ENCODE data around the gene AP4S1. TPM values are rescaled to one million over a fixed set of nuclear protein-coding genes. Genes with fewer than 3 reads are reported as not detected.
"Not testable (repeated sequence)": the region's sequence is repeated elsewhere in the genome, so short reads cannot be mapped to it uniquely, and the experiment has no call there.

AP4S1 gene
- total RNA-seq, 1 donor from 2014 or later, result 6.3 TPM

GRCh38 chr14:31057035-31057434 is 31.6 kb downstream of the AP4S1 start:
- H3K4me1 Mint-ChIP-seq (ENCODE audit: unreplicated experiment), result no peaks in the 10 kb centered on the region
- no peak overlapping the region for H3K4me3 Mint-ChIP-seq (ENCODE audit: unreplicated experiment)
- no peaks in the 10 kb centered on the region for H3K27me3 Mint-ChIP-seq (ENCODE audit: unreplicated experiment)
- no peak for TF ChIP-seq CTCF (IDR thresholded peaks at IDR 0.05)
- H3K36me3 Mint-ChIP-seq (ENCODE audit: unreplicated experiment), result no peaks in the 10 kb centered on the region
- no peak overlapping the region for H3K27ac Mint-ChIP-seq (ENCODE audit: unreplicated experiment)
- DNase-seq (ENCODE audit: extremely low spot score, unreplicated experiment), result no peak
- no peaks in the 10 kb centered on the region for H3K9me3 Mint-ChIP-seq (ENCODE audit: unreplicated experiment)

- Mint-ChIP-seq H3K27ac (ENCODE audit: unreplicated experiment) (no peak overlapping the region), H3K4me1 (ENCODE audit: unreplicated experiment) (no peaks in the 10 kb centered on the region), H3K27me3 (ENCODE audit: unreplicated experiment) (no peaks in the 10 kb centered on the region), H3K4me3 (ENCODE audit: unreplicated experiment) (no peak overlapping the region), H3K9me3 (ENCODE audit: unreplicated experiment) (no peaks in the 10 kb centered on the region), H3K36me3 (ENCODE audit: unreplicated experiment) (no peaks in the 10 kb centered on the region)
- TF ChIP-seq CTCF (IDR thresholded peaks at IDR 0.05), result no peak
- DNase-seq (ENCODE audit: extremely low spot score, unreplicated experiment), result no peak
Measured at GRCh38 chr14:31057701-31058364, 32.4 kb downstream of the AP4S1 start.

- Mint-ChIP-seq H3K9me3 (ENCODE audit: unreplicated experiment) (no peaks in the 10 kb centered on the region), H3K27ac (ENCODE audit: unreplicated experiment) (no peak overlapping the region), H3K4me3 (ENCODE audit: unreplicated experiment) (no peak overlapping the region), H3K27me3 (ENCODE audit: unreplicated experiment) (no peaks in the 10 kb centered on the region), H3K4me1 (ENCODE audit: unreplicated experiment) (no peaks in the 10 kb centered on the region), H3K36me3 (ENCODE audit: unreplicated experiment) (no peaks in the 10 kb centered on the region)
- no peak for DNase-seq (ENCODE audit: extremely low spot score, unreplicated experiment)
- no peak for TF ChIP-seq CTCF (IDR thresholded peaks at IDR 0.05)
Measured at GRCh38 chr14:31059152-31059924, 33.9 kb downstream of the AP4S1 start.

DNA sequence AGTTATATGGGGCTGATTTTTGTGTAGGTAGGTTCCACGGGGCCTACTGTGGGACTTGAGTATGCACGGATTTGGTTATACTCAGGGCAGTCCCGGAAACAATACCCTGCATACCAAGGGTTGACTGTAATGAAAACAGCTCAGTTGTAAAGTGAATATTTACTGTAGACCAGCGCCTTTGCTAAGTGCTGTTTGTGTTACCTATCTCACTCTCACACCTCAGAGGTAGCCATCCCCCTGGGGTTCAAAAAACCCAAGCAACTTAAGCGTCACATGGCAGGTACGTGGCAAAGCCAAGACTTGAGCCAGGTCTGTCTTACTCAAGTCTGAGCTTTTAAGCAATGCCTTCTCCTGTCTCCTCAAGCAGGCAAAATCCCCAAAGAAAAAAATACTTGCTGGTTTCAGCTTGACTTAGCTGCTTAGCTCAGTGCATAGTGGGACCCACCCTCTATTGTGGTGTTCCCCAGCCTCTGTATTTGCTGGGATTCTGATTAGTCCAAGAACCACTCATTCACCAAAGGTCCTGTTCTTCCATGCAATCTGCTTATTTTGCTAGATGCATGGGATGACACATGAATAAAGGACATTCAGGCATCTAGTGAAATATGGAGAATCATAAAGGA is 34.9 kb downstream of the AP4S1 start:
- Mint-ChIP-seq H3K4me1 (ENCODE audit: unreplicated experiment) (no peaks in the 10 kb centered on the region), H3K9me3 (ENCODE audit: unreplicated experiment) (no peaks in the 10 kb centered on the region), H3K36me3 (ENCODE audit: unreplicated experiment) (no peaks in the 10 kb centered on the region), H3K27ac (ENCODE audit: unreplicated experiment) (no peak overlapping the region), H3K4me3 (ENCODE audit: unreplicated experiment) (no peak overlapping the region), H3K27me3 (ENCODE audit: unreplicated experiment) (no peaks in the 10 kb centered on the region)
- DNase-seq (ENCODE audit: extremely low spot score, unreplicated experiment), result no peak
- TF ChIP-seq CTCF (IDR thresholded peaks at IDR 0.05), result no peak

GRCh38 chr14:31062908-31063307 is 37.5 kb downstream of the AP4S1 start:
- not testable (repeated sequence) for H3K27me3 Mint-ChIP-seq (ENCODE audit: unreplicated experiment); H3K4me1 Mint-ChIP-seq (ENCODE audit: unreplicated experiment); H3K36me3 Mint-ChIP-seq (ENCODE audit: unreplicated experiment); DNase-seq (ENCODE audit: extremely low spot score, unreplicated experiment); H3K4me3 Mint-ChIP-seq (ENCODE audit: unreplicated experiment); H3K27ac Mint-ChIP-seq (ENCODE audit: unreplicated experiment); H3K9me3 Mint-ChIP-seq (ENCODE audit: unreplicated experiment)
